HepG2 (cell line): Measurements from ENCODE around the gene PODXL2. TPM values are rescaled to one million over a fixed set of nuclear protein-coding genes. Genes with fewer than 3 reads are reported as not detected.
A peak's percentile ranks its signal among the peaks of the same experiment; 100 is the strongest.

Experiments used
- ATAC-seq: fragments of 200-7000 bp; cut with Tn5 transposase; 3 replicates; pipeline ENCODE4 v1.9.1; 2020; ENCODE audit warnings: mild to moderate bottlenecking, moderate library complexity
- BruUV-seq: library from RNA; stranded (reverse); fragments of 400-500 nt; replicated peaks from 2 replicates; lab custom pipeline; 2021; lab: Mats Ljungman, UMichigan
- CTCF ChIA-PET: fragments of 300-600 bp; formaldehyde crosslinking; extraction: SDS; loops from one replicate; lab custom pipeline; 2021; ENCODE audit warnings: low total read pairs, inconsistent platforms, low intra/inter-chr PET ratio; lab: Yijun Ruan, JAX
- POLR2A ChIA-PET: fragments of 350-600 bp; sonication (Branson Sonifier 250); formaldehyde crosslinking; loops from one replicate; lab custom pipeline; 2020; ENCODE audit warnings: antibody characterized with exemption, inconsistent platforms; lab: Yijun Ruan, JAX
- DNase-seq: peaks from one replicate; pipeline ENCODE4 v3.0.0-alpha.2; 2015; ENCODE audit warnings: low spot score
- FAIRE-seq: peaks from 3 replicates; lab custom pipeline; 2011; peaks lifted over from hg19 to GRCh38; lab: Jason Lieb, UNC
- H2AFZ ChIP-seq: one replicate; pipeline ENCODE4 v1.6.1; 2011; ENCODE audit warnings: low read length, inconsistent platforms
- H3K27ac ChIP-seq: fragments of 300-600 bp; 3 replicates; pipeline ENCODE4 v1.8.0; 2011; ENCODE audit warnings: mixed run types, mild to moderate bottlenecking, mixed read lengths, low read length, inconsistent platforms; ENCODE audit not compliant: insufficient read depth; ENCODE audit errors: extremely low read length
- H3K27me3 ChIP-seq, 2 experiments: fragments of 200-600 bp in 1 of 2; 2 replicates in 1 of 2; 3 replicates in 1 of 2; pipeline versions ENCODE4 v1.6.0 to v1.8.0; 2011; ENCODE audit warnings: low read length in 2 of 2, mild to moderate bottlenecking in 2 of 2, moderate library complexity in 2 of 2, inconsistent platforms in 1 of 2; ENCODE audit not compliant: insufficient read depth in 2 of 2, control insufficient read depth in 1 of 2
- H3K36me3 ChIP-seq, 2 experiments: fragments of 200-600 bp in 1 of 2; replicated peaks in 1 of 2; 2 replicates in 1 of 2; 3 replicates in 1 of 2; pipeline versions ENCODE4 v1.5.1 to v1.8.0; 2011; ENCODE audit warnings: low read length in 2 of 2, inconsistent platforms in 1 of 2; ENCODE audit not compliant: insufficient read depth in 2 of 2, control insufficient read depth in 1 of 2
- H3K4me1 ChIP-seq: 2 replicates; pipeline ENCODE4 v1.5.1; 2012; ENCODE audit warnings: low read length, inconsistent platforms; ENCODE audit not compliant: insufficient read depth
- H3K4me2 ChIP-seq: 2 replicates; pipeline ENCODE4 v1.6.0; 2011; ENCODE audit warnings: low read depth, low read length, inconsistent platforms
- H3K4me3 ChIP-seq, 3 experiments: fragments of 200-600 bp in 1 of 3; sonication (generic), shearing (Covaris generic) in 1 of 3; replicated peaks in 1 of 3; 2 replicates each; pipeline ENCODE4 v1.5.1; 2011 to 2016; ENCODE audit warnings: low read length in 3 of 3, inconsistent platforms in 2 of 3, low read depth in 2 of 3, mild to moderate bottlenecking in 2 of 3, control low read depth in 1 of 3, mixed read lengths in 1 of 3; ENCODE audit not compliant: insufficient read depth in 1 of 3
- H3K79me2 ChIP-seq: one replicate; pipeline ENCODE4 v1.6.1; 2011; ENCODE audit warnings: low read length, inconsistent platforms; ENCODE audit not compliant: insufficient read depth
- H3K9ac ChIP-seq: 2 replicates; pipeline ENCODE4 v1.6.0; 2011; ENCODE audit warnings: mild to moderate bottlenecking, low read depth, low read length, inconsistent platforms; ENCODE audit not compliant: insufficient read depth
- H3K9me3 ChIP-seq: 2 replicates; pipeline ENCODE4 v1.5.1; 2012; ENCODE audit warnings: mild to moderate bottlenecking, low read length
- H4K20me1 ChIP-seq: 2 replicates; pipeline ENCODE4 v1.6.0; 2011; ENCODE audit warnings: inconsistent platforms, mild to moderate bottlenecking, low read length, moderate library complexity; ENCODE audit not compliant: insufficient read depth
- ASH2L ChIP-seq: fragments of 300-600, 200-600 bp; sonication (generic); IDR thresholded peaks from 2 replicates; pipeline ENCODE4 v1.7.0; 2017; ENCODE audit warnings: low read depth, mild to moderate bottlenecking, moderate library complexity, mixed read lengths, low read length; ENCODE audit not compliant: insufficient read length
- DMAP1 ChIP-seq: IDR thresholded peaks from 2 replicates; pipeline ENCODE4 v1.6.1; 2016
- HOXA9 ChIP-seq: sonication (generic); formaldehyde crosslinking; IDR thresholded peaks from 2 replicates; pipeline ENCODE4 v1.8.1; 2022; ENCODE audit warnings: missing genetic modification reagents, mild to moderate bottlenecking, moderate library complexity, borderline replicate concordance
- KDM4B ChIP-seq: sonication (generic); formaldehyde crosslinking; IDR thresholded peaks from 2 replicates; pipeline ENCODE4 v1.4.0; 2020; ENCODE audit warnings: missing genetic modification reagents
- MXD4 ChIP-seq: IDR thresholded peaks from 2 replicates; pipeline ENCODE4 v1.6.1; 2016; ENCODE audit warnings: mild to moderate bottlenecking, missing biosample characterization, missing genetic modification reagents
- MYC ChIP-seq: sonication (generic); formaldehyde crosslinking; IDR thresholded peaks from 2 replicates; pipeline ENCODE4 v1.9.0; 2021; ENCODE audit warnings: missing genetic modification reagents, borderline replicate concordance
- NR2F2 ChIP-seq: IDR thresholded peaks from 2 replicates; pipeline ENCODE4 v1.6.1; 2012; ENCODE audit warnings: low read depth, inconsistent platforms, borderline replicate concordance
- RAD51 ChIP-seq: fragments of 450-650 bp; IDR thresholded peaks from 2 replicates; pipeline ENCODE4 v1.6.1; 2016; ENCODE audit warnings: borderline replicate concordance
- SUZ12 ChIP-seq: fragments of 150-350 bp; IDR thresholded peaks from 2 replicates; pipeline ENCODE4 v1.6.1; 2014; ENCODE audit warnings: low read depth, low read length
- ZBTB21 ChIP-seq: sonication (generic); formaldehyde crosslinking; IDR thresholded peaks from 2 replicates; pipeline ENCODE4 v1.4.0; 2020; ENCODE audit warnings: missing genetic modification reagents
- ZNF672 ChIP-seq: sonication (generic); formaldehyde crosslinking; IDR thresholded peaks from 2 replicates; pipeline ENCODE4 v1.8.1; 2022; ENCODE audit warnings: missing genetic modification reagents
- WGBS: methylation state at CpG from one replicate; pipeline ENCODE4 v1.1.6; 2017; ENCODE audit warnings: low lambda C conversion rate; 5-methylcytosine and 5-hydroxymethylcytosine counted together
- in situ Hi-C: cut with HindIII; loops from 2 replicates; pipeline ENCODE4 v1.10.0; 2017; ENCODE audit warnings: low pct_unique_long_range_greater_than_20kb; ENCODE audit not compliant: extremely low pct_ligation_motif_present
- intact Hi-C: fragments of 100-400 bp; cut with micrococcal nuclease; formaldehyde crosslinking; loops from one replicate; pipeline ENCODE4 v1.10.0; 2022; ENCODE audit not compliant: unreplicated experiment
- polyA plus RNA-seq, 8 experiments: library from polyadenylated mRNA; depleted of rRNA in 3 of 8; stranded (reverse) in 7 of 8; unstranded in 1 of 8; fragments of >200 nt; fragmentation: Illumina TruSeq in 4 of 8; extraction: Trizol in 4 of 8; gene quantifications; 2 replicates each; pipeline versions ENCODE4 v1.2.1 to v1.2.3, GENCODE V29; 2011 to 2016; ENCODE audit warnings: low read depth in 4 of 8, missing spikeins in 1 of 8, mixed read lengths in 1 of 8; ENCODE audit not compliant: insufficient read depth in 1 of 8
- total RNA-seq, 5 experiments: library from RNA; depleted of rRNA; stranded (reverse); fragments of >200 nt; fragmentation: Illumina TruSeq; extraction: Trizol; gene quantifications; 2 replicates each; pipeline ENCODE4 v1.2.3, GENCODE V29; 2016; ENCODE audit warnings: low read depth in 1 of 5
- TF ChIP-seq, protein P1 (sequence below): sonication (generic); formaldehyde crosslinking; IDR thresholded peaks from 2 replicates; pipeline ENCODE4 v1.4.0; 2020; ENCODE audit warnings: missing genetic modification reagents, borderline replicate concordance
- TF ChIP-seq, protein P2 (sequence below): sonication (generic); formaldehyde crosslinking; conservative IDR thresholded peaks from 2 replicates; pipeline ENCODE4 v1.8.0; 2022; ENCODE audit warnings: low read depth, missing genetic modification reagents
- TF ChIP-seq, protein P3 (sequence below): sonication (generic); formaldehyde crosslinking; IDR thresholded peaks from 2 replicates; pipeline ENCODE4 v1.8.1; 2023; ENCODE audit warnings: mild to moderate bottlenecking, inconsistent platforms, moderate library complexity, missing genetic modification reagents, borderline replicate concordance

PODXL2 gene
- total and polyA plus RNA-seq, 2 of the 13 experiments (the other 11 are each of a cell fraction or from before 2014, with no cell fraction given): 20.4 to 25.1 TPM

DNA sequence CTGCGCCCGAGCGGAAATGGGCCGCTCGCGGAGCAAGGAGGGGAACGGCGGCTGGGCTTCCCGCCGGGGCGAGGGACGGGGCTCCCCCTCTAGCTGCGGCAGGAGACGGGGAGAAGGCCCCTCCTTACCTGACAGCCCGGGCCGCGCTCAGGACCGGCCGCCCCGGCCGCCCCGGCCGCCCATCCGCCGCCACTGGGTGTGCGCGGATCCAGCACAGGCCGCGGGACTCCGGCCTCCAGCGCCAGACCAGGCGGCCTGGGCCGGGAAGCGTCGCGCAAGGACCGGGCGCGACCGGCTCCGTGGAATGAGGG is 38.7 kb upstream of the PODXL2 start (continued):
- TF ChIP-seq, protein P1, sequence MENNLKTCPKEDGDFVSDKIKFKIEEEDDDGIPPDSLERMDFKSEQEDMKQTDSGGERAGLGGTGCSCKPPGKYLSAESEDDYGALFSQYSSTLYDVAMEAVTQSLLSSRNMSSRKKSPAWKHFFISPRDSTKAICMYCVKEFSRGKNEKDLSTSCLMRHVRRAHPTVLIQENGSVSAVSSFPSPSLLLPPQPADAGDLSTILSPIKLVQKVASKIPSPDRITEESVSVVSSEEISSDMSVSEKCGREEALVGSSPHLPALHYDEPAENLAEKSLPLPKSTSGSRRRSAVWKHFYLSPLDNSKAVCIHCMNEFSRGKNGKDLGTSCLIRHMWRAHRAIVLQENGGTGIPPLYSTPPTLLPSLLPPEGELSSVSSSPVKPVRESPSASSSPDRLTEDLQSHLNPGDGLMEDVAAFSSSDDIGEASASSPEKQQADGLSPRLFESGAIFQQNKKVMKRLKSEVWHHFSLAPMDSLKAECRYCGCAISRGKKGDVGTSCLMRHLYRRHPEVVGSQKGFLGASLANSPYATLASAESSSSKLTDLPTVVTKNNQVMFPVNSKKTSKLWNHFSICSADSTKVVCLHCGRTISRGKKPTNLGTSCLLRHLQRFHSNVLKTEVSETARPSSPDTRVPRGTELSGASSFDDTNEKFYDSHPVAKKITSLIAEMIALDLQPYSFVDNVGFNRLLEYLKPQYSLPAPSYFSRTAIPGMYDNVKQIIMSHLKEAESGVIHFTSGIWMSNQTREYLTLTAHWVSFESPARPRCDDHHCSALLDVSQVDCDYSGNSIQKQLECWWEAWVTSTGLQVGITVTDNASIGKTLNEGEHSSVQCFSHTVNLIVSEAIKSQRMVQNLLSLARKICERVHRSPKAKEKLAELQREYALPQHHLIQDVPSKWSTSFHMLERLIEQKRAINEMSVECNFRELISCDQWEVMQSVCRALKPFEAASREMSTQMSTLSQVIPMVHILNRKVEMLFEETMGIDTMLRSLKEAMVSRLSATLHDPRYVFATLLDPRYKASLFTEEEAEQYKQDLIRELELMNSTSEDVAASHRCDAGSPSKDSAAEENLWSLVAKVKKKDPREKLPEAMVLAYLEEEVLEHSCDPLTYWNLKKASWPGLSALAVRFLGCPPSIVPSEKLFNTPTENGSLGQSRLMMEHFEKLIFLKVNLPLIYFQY (CRISPR knock-in tag): 0 out of 2 replicates have a peak, but pooled peaks have one; percentile 13
- TF ChIP-seq, protein P2, sequence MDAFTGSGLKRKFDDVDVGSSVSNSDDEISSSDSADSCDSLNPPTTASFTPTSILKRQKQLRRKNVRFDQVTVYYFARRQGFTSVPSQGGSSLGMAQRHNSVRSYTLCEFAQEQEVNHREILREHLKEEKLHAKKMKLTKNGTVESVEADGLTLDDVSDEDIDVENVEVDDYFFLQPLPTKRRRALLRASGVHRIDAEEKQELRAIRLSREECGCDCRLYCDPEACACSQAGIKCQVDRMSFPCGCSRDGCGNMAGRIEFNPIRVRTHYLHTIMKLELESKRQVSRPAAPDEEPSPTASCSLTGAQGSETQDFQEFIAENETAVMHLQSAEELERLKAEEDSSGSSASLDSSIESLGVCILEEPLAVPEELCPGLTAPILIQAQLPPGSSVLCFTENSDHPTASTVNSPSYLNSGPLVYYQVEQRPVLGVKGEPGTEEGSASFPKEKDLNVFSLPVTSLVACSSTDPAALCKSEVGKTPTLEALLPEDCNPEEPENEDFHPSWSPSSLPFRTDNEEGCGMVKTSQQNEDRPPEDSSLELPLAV (CRISPR knock-in tag): 0 out of 2 replicates have a peak, but pooled peaks have one; percentile 40
- TF ChIP-seq KDM4B (CRISPR knock-in tag) (no peak), HOXA9 (peak; percentile 78; the same call in 1 of the 2 replicates)

DNA sequence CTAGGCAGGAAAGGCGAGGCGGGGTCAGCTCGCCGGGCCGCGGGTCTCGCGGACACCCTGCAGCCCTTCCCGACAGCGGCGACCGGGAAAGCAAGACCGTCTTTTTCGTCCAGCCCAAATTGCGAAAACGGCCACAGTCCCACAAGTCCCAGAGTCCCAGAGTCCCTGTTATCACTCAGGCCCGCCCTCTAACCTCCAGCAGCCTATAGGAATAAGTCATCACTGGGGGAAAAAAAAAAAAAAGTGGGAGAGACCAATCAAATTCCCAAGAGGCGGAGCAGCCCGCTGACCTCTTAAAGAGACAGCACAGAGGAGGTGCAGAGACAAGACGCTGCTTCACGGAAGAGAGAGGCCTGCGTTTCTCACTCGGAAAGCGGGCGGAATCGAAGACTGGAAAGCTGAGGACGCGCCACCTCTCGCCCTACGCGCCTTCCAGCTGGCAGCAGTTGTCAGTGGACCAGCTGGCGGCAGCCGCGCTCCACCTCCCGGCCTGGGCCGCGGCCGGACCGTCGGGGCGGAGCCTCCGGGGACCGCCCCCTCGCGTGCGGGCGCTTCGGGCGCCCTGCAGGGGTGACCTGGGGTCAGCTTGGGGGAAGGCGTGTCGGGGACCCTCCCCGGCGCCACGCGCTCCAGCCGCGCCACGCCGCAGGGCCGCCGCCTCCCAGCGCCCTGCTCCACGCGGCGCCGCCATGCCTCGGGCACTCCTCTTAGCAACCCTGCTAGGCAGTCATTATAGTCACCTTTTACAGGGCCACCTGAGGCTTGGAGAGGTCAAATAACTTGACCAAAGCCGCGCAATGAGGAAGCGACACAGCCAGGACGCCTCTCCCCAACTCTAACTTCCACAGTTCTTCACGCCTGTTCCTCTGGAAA is 38.2 kb upstream of the PODXL2 start, which contains the start of gene TPRA1:
Gene TPRA1 (minus strand): TSS at position 141 of the 873 bp plus-strand sequence. CDS start 10,587 bp downstream, outside the sequence.
- ChIA-PET CTCF (no interaction called here), POLR2A (interaction anchor here (0.8 kb wide), 1 partner anchor 16 kb away, joined by 3 read pairs; no protein-coding TSS in a partner anchor)
- peak; percentile 88 for ATAC-seq
- H4K20me1 ChIP-seq: peaks cover 14% of the 10 kb centered on the region; the same call in 1 of the 2 replicates
- H3K27ac ChIP-seq: peak within 1 kb of the TSS; percentile 85
- in situ Hi-C loops (no loop called here), intact Hi-C loops (loop anchor here (1.0 to 10.0 kb wide), 2 partner anchors 16 to 104 kb away; no protein-coding TSS in a partner anchor)
- H2AFZ ChIP-seq: peak within 1 kb of the TSS; percentile 70
- no peaks in the 10 kb centered on the region; a peak in 1 of 5 replicates for H3K27me3 ChIP-seq
- no peaks in the 10 kb centered on the region for H3K9me3 ChIP-seq
- H3K4me3 ChIP-seq: peak within 1 kb of the TSS; percentile 93 to 97 (median 94)
- FAIRE-seq: peak; percentile 77
- peaks cover 20% of the 10 kb centered on the region for H3K79me2 ChIP-seq
- WGBS: under 1% methylated on average over 32 of the region's 72 CpGs
- peaks cover 35% of the 10 kb centered on the region for H3K4me1 ChIP-seq
- peak; percentile 98 for DNase-seq
- no peaks in the 10 kb centered on the region for H3K36me3 ChIP-seq
- peak within 1 kb of the TSS; percentile 91 for H3K9ac ChIP-seq
- no TSS peak for BruUV-seq
- H3K4me2 ChIP-seq: peak within 1 kb of the TSS; percentile 91
- TF ChIP-seq NR2F2 (peak; percentile 72; the same call in 1 of the 2 replicates), DMAP1 (peak; percentile 53; the same call in 1 of the 2 replicates), ZBTB21 (CRISPR knock-in tag) (no peak), MYC (peak; percentile 81), MXD4 (CRISPR knock-in tag) (peak; percentile 57; the same call in 1 of the 2 replicates), RAD51 (no peak), ASH2L (peak; percentile 64), SUZ12 (no peak), ZNF672 (no peak)
- TF ChIP-seq, protein P3, sequence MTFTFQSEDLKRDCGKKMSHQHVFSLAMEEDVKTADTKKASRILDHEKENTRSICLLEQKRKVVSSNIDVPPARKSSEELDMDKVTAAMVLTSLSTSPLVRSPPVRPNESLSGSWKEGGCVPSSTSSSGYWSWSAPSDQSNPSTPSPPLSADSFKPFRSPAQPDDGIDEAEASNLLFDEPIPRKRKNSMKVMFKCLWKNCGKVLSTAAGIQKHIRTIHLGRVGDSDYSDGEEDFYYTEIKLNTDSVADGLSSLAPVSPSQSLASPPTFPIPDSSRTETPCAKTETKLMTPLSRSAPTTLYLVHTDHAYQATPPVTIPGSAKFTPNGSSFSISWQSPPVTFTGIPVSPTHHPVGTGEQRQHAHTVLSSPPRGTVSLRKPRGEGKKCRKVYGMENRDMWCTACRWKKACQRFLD (CRISPR knock-in tag): no peak
